Posterior cingulate gyrus (tissue), 11 donors: ENCODE data around the gene LRRC49.
"Not testable (repeated sequence)": the region's sequence is repeated elsewhere in the genome, so short reads cannot be mapped to it uniquely, and the experiment has no call there.

Source experiments
- DNase-seq, 10 donors: peaks; one replicate each; pipeline versions ENCODE4 v3.0.0 to v3.0.0-alpha.2; 2020 to 2021; ENCODE audit warnings: mixed read lengths in 3 of 10
- intact Hi-C: fragments of 100-400 bp; cut with DNase I; formaldehyde crosslinking; loops from one replicate; pipeline ENCODE4 v1.15.1; 2023

Gene LRRC49

GRCh38 chr15:70917955-70918354, 25.3 kb downstream of the LRRC49 start:
- DNase-seq: peak in 2 of 10 donors; percentile 59 to 68
- intact Hi-C loops: no loop called here

DNA sequence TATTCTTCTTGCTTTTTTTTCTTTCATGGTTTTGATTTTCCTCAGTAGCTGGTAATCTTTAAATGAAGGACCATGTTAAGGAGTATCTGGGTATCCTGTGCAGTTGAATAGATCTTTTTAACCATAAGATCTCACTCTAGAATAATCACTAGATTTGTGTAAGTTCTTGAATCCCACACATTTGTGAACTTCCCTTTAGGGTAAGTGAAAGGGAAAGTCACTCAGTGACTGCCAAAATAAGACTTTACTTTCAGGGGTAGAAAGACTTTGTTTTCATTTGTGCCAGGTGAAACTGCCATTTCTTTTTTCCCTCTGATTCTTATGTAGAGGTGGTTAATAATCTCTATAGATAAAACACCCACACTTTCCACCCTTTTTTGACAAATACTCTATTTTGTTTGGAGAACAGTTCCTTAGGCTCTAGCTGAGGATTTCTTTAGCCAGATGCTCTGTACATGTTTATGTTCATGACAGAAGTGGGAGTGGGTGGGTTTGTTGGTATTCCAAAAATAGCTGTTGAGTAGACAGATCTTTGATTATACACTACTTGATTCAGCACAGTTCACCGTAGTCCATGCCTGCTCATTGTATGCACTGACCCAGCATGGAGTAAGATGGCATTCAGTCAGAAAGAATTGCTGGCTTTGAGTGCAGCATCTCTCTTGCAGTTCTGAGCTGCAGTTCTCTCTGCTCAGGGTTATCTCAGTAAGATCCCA, 28.5 kb downstream of the LRRC49 start:
- intact Hi-C loops: no loop called here
- DNase-seq: no peak

DNA sequence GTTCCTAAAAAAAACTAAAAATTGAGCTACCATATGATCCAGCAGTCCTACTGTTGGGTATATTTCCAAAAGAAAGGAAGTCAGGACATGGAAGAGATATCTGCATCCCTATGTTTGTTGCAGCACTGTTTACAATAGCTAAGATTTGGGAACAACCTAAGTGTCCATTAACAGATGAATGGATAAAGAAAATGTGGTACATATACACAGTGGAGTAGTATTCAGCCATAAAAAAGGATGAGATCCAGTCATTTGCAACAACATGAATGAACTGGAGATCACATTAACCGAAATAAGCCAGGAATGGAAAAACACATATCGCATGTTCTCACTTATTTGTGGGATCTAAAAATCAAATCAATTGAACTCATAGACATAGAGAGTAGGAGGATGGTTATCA, 29.5 kb downstream of the LRRC49 start:
- intact Hi-C loops: no loop called here
- no peak for DNase-seq

GRCh38 chr15:70923311-70924080, 30.9 kb downstream of the LRRC49 start:
- intact Hi-C loops: no loop called here
- DNase-seq: no peak

GRCh38 chr15:70926914-70927313, 34.3 kb downstream of the LRRC49 start:
- DNase-seq, intact Hi-C loops: not testable (repeated sequence)

- no peak for DNase-seq
- intact Hi-C loops: no loop called here
Observed at GRCh38 chr15:70931821-70932220, 39.2 kb downstream of the LRRC49 start.

DNA sequence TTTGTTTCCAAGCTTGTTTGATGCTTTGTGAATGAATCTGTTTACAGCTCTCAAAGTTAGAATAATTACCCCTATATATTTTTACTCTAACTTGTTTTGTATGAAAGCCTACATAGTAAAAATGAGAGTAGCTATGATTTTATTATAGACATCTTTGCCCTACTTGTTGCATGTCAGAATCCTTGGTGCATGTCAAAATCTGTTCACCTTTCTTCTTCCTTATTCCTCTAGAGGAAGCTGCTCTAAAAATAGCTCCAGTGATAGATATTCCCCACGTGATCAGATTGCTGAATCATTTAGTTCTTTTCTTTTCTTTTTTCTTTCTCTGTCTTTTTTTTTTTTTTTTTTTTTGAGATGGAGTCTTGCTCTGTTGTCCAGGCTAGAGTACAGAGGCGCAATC, 39.8 kb downstream of the LRRC49 start:
- intact Hi-C loops: no loop called here
- DNase-seq: no peak

DNA sequence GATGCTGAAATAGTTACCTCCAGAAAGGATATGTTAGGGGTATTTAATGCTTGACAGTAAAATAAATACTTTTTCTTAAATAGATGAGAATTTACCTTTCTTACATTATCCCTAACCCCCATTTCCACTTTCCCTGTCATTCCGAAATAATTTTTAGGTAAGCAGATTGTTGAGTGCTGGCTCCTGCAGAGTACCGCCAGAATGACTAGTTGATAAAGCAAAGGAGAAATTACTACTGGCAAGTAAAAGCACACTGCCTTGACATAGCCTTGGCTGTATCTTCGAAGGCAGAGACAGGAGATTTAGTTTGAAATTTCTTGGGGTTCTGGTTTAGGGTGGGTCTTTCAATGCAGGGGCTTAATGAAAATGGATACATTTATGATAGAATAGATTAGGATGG, 40.8 kb downstream of the LRRC49 start:
- intact Hi-C loops: no loop called here
- DNase-seq: no peak

DNA sequence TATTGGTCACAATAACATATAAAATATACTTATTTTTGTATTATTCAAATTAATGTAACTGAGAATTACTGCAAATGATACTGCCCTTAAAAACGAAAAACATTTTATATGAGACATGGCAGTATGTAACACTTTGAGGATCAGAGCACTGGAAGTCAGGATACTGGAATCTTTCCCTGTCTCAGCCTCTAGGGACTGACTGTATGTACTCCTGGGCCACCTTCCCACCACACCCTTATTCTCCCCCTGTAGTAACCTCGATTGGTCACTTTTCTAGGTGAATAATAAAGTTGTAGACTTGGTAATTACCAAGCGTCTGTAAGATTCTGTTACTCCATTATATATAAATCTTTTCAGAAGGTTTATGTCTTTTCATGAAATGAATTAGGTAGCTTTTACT, 43.0 kb downstream of the LRRC49 start:
- DNase-seq: no peak
- intact Hi-C loops: no loop called here

- no peak for DNase-seq
- intact Hi-C loops: no loop called here
Observed at GRCh38 chr15:70936326-70936725, 43.7 kb downstream of the LRRC49 start.

GRCh38 chr15:70943285-70943684, 50.7 kb downstream of the LRRC49 start:
- DNase-seq, intact Hi-C loops: not testable (repeated sequence)

DNA sequence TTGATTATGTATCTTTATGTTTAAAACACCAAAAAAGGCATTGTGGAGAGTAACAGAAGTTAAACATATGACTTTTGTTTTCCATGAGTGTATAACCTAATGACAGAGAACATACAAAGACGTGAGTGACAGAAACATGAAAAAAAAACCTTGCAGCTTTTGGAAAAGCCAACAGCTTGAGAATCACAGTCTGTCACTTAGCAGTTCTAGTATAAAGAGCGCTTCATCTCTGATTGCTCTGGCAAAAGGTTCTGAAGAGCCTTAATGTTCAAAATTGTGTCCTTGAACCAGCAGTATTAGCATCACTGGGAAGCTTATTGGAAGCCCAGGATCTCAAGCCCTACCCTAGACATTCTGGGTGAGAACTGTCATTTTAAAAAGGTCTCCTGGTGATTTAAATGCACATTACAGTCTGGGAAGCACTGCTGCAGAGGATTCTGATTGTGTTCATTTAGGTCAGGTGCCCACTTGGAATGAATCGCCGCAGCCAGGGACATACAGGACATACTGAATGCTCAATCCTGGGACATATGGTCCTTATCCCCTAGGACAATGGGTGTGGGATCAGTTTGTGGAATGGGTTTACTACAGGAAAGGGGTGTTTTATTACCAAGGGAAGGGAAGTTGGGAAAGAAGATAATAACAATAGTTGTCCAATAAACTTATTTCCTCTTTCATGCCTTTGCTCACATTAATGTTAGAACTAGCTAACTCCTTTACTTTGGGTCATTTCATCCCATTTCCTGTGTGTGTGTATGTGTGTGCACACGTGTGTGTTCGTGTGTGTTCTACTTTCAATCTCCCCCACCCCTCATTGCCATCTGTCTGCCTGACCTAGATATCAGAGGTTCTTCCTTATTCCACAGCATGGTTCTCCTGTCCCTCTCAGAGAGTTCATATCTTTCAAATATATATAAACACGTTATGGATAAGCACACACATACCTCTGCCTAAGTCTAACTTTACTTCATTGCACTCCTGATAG, 55.0 kb downstream of the LRRC49 start:
- intact Hi-C loops: no loop called here
- no peak for DNase-seq

DNA sequence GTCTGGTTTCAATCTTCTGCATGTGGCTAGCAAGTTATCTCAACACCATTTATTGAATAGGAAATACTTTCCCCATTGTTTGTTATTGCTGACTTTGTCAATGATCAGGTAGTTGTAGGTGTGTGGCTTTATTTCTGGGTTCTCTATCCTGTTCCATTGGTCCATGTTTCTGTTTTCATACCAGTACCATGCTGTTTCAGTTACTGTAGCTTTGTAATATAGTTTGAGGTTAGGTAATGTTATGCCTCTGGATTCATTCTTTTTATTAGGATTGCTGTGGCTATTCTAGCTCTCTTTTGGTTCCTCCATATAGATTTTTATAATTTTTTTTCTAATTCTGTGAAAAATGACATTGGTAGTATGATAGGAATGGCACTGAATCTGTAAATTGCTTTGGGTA, 58.3 kb downstream of the LRRC49 start:
- DNase-seq: no peak
- intact Hi-C loops: no loop called here

- DNase-seq: no peak
- intact Hi-C loops: no loop called here
Observed at GRCh38 chr15:70954171-70954570, 61.5 kb downstream of the LRRC49 start.

GRCh38 chr15:70954733-70955132, 62.1 kb downstream of the LRRC49 start:
- peak in 1 of 10 donors; percentile 58 for DNase-seq
- intact Hi-C loops: no loop called here

- intact Hi-C loops: no loop called here
- DNase-seq: no peak
Observed at GRCh38 chr15:70955151-70955550, 62.5 kb downstream of the LRRC49 start.

DNA sequence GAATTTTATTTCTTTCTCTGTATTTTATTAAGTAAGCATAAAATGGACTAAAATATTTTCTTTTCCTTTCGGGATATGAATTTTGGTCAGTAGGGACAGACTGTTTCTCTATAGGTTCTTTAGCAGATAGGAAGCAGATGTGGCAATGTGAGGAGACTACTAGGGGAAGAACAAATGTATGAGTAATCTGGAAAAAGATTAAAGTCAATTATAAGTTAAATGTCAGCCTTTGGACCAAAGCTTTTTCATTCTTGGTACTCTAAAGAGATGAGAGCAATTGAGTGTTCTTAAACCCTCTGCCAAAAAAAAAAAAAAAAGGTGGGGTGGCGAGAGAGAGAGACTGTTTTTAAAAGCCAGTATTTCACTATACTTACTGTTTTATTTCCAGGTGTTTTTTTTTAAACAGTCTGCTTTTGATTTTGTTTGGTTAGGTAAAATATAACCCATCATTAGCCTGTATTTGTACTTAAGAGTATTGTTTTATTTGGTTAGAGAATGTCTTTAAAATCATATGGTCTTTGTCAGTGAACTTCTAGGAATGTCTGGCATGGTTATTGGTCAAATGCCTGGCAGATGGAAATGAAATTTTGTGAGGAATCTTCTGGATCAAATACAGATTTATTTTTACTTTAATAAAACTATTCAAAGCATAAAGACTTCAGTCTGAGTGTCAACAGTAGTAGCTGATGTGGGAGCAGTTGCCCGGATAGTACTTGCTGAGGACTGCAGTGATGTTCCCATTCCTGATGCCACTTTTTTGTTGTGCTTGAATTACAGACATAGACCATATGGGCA, 63.8 kb downstream of the LRRC49 start:
- intact Hi-C loops: no loop called here
- DNase-seq: no peak

DNA sequence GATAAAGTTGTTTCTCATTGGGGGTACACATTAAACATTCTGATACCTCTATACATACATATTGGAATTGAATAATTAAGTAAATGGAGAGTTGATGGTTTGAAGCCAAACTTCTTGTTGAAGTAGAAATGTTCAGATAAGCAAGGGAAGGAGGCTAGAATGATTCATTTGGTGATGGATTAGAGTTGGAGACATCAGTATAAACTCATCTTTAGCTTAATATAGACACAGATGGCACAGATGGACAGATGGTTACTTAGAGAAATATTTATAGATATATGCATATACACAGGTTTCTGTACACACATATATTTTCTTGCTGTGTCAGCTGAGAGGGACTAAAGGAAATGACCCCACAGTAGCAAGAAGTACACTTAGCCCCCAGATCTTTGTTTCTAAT, 69.5 kb downstream of the LRRC49 start:
- intact Hi-C loops: no loop called here

GRCh38 chr15:70963199-70963598, 70.6 kb downstream of the LRRC49 start:
- DNase-seq: no peak
- intact Hi-C loops: no loop called here

More for the DNA sequence above, 69.5 kb downstream of the LRRC49 start:
- DNase-seq: no peak

- no peak for DNase-seq
- intact Hi-C loops: no loop called here
Observed at GRCh38 chr15:70964058-70964457, 71.4 kb downstream of the LRRC49 start.
